ENCODE results near the gene ENOX1. TPM values are rescaled to one million over a fixed set of nuclear protein-coding genes. Genes with fewer than 3 reads are reported as not detected.

The ENOX1 gene
- total RNA-seq, 2 donors from 2014 or later: 0.22 to 1.4 TPM

DNA sequence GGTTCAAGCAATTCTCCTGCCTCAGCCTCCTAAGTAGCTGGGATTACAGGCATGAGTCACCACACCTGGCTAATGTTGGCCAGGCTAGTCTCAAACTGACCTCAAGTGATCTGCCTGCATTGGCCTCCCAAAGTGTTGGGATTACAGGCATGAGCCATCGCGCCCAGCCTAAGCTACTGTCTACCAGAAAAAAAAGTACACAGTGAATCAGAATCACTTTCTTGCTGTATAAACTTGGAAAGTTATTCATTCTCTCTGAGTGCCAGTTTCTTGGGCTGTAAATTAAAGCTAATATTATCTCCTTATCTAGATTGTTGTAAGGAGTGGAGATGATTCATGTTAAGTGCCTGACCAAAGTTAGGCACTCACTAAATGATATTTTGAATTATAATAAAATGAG, 242.8 kb downstream of the ENOX1 start:
- Histone ChIP-seq H3K36me3 (no peaks in the 10 kb centered on the region), H3K9ac (ENCODE audit: low read depth in 2 of 2, low read length in 2 of 2) (no peak overlapping the region), H3K27ac (no peak overlapping the region), H3K4me3 (no peak overlapping the region), H3K9me3 (no peaks in the 10 kb centered on the region), H3K27me3 (no peaks in the 10 kb centered on the region), H3K4me1 (no peaks in the 10 kb centered on the region)
- TF ChIP-seq, protein P1, sequence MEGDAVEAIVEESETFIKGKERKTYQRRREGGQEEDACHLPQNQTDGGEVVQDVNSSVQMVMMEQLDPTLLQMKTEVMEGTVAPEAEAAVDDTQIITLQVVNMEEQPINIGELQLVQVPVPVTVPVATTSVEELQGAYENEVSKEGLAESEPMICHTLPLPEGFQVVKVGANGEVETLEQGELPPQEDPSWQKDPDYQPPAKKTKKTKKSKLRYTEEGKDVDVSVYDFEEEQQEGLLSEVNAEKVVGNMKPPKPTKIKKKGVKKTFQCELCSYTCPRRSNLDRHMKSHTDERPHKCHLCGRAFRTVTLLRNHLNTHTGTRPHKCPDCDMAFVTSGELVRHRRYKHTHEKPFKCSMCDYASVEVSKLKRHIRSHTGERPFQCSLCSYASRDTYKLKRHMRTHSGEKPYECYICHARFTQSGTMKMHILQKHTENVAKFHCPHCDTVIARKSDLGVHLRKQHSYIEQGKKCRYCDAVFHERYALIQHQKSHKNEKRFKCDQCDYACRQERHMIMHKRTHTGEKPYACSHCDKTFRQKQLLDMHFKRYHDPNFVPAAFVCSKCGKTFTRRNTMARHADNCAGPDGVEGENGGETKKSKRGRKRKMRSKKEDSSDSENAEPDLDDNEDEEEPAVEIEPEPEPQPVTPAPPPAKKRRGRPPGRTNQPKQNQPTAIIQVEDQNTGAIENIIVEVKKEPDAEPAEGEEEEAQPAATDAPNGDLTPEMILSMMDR (IDR thresholded peaks at IDR 0.05): no peak
- no peak for DNase-seq
- intact Hi-C loops (cut with DNase I): no loop called here

DNA sequence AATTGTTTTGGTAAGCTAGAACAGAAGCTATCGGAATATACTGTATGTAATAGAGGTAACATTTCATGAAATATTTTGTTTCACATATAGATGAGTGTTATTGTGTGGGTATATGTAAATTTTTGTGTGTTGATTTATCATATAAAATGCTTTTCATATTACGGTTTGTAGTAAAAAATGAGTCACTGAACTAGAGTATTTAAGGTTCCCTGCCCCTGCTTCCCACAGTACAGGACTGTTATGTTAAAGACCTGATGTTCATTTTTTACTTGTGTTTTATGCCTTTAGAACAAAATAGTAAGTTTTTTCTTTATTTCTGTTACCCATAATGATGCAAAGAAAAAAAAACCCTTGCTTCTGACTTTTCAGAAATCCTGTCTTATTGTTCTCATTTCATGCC, 243.4 kb downstream of the ENOX1 start:
- H3K9me3 ChIP-seq: no peaks in the 10 kb centered on the region
- H3K27me3 ChIP-seq: no peaks in the 10 kb centered on the region
- no peaks in the 10 kb centered on the region for H3K36me3 ChIP-seq
- H3K27ac ChIP-seq: no peak overlapping the region
- DNase-seq: no peak
- H3K9ac ChIP-seq (ENCODE audit: low read depth in 2 of 2, low read length in 2 of 2): no peak overlapping the region
- H3K4me1 ChIP-seq: no peaks in the 10 kb centered on the region
- TF ChIP-seq, protein P1 (IDR thresholded peaks at IDR 0.05): no peak
- intact Hi-C loops (cut with DNase I): no loop called here
- H3K4me3 ChIP-seq: no peak overlapping the region

DNA sequence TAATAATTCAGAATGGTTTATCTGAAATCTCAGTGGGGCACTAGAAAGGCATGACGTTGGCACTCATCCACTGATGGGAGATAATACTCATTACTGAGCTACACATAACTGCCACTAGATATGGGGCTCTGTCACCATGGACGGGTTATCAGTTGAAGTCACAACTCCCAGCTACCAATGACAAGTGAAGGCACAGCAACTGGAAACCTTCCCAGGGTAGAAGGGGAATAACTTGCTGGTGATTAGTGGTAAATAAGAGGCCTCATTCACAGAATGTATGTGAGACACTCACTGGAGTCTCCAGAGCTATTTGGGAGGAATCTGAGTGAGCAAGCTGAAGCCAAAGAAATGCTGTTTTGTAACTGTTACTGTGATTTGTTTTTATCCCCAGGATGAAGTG, 249.6 kb downstream of the ENOX1 start:
- intact Hi-C loops (cut with DNase I): no loop called here
- DNase-seq: no peak
- Histone ChIP-seq H3K27ac (no peak overlapping the region), H3K4me1 (no peaks in the 10 kb centered on the region), H3K9ac (ENCODE audit: low read depth in 2 of 2, low read length in 2 of 2) (no peak overlapping the region), H3K4me3 (no peak overlapping the region), H3K9me3 (no peaks in the 10 kb centered on the region), H3K27me3 (no peaks in the 10 kb centered on the region), H3K36me3 (no peaks in the 10 kb centered on the region)
- TF ChIP-seq, protein P1 (IDR thresholded peaks at IDR 0.05): no peak

DNA sequence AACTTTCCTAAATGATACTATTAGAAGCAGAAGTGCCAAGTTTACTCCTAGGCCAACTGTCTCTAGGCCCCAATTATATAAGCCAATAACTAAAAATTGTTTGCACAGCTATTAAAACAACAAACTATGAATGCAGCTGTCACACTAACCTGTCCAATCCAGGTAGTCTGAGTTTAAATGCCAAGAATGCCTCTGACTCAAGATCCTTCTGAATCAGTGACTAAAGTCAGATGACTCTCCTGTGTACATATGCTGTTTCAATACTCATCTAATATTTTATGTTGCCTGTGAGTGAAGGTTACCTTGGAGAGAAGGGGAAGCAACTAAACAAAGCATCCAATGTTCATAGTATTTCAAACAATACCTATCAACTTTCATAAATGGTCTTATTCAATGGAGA, 257.0 kb downstream of the ENOX1 start:
- H3K9me3 ChIP-seq: no peaks in the 10 kb centered on the region
- DNase-seq: no peak
- H3K27ac ChIP-seq: no peak overlapping the region
- no peaks in the 10 kb centered on the region for H3K4me1 ChIP-seq
- no peaks in the 10 kb centered on the region for H3K36me3 ChIP-seq
- no peaks in the 10 kb centered on the region for H3K27me3 ChIP-seq
- intact Hi-C loops (cut with DNase I): no loop called here
- TF ChIP-seq, protein P1 (IDR thresholded peaks at IDR 0.05): no peak
- no peak overlapping the region for H3K9ac ChIP-seq (ENCODE audit: low read depth in 2 of 2, low read length in 2 of 2)
- no peak overlapping the region for H3K4me3 ChIP-seq

DNA sequence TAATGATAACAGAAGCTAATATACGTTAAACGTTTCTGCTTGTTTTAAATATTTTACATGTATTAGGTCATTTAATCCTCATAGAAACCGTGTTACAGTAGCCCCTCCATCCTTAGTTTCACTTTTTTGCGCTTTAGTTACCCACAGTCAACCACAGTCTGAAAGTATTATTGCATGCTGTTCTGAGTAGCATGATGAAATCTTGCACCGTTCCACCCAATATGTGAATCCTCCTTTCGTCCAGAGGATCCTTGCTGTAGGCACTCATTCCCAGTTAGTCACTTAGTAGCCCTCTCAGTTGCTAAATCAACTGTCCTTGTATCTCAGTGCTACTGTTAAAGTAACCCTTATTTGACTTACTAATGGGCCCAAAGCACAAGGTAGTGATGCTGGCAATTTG, 257.8 kb downstream of the ENOX1 start:
- intact Hi-C loops (cut with DNase I): no loop called here
- Histone ChIP-seq H3K27me3 (no peaks in the 10 kb centered on the region), H3K9me3 (no peaks in the 10 kb centered on the region), H3K36me3 (no peaks in the 10 kb centered on the region), H3K9ac (ENCODE audit: low read depth in 2 of 2, low read length in 2 of 2) (no peak overlapping the region), H3K4me3 (no peak overlapping the region), H3K27ac (no peak overlapping the region), H3K4me1 (no peaks in the 10 kb centered on the region)
- TF ChIP-seq, protein P1 (IDR thresholded peaks at IDR 0.05): no peak
- DNase-seq: no peak

DNA sequence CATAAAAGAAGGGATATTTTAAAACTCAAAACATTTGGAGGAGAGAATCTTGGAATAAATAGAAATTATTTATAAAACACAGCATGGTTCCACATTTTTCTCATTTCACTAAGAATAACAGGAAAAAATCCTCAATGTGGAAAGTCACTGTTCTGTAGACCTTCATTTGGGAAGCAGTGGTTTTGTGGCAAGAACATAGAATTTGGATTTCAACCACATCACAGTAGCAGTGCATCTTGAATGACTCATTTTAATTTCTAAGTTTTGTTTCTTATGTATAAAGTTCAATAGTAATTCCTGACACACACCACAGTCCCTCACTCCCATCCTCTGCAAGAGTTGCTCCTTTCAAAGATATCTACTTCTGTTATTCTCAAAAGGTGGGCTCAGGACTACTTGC, 264.0 kb downstream of the ENOX1 start:
- no peak overlapping the region for H3K4me3 ChIP-seq
- no peak overlapping the region for H3K27ac ChIP-seq
- H3K9me3 ChIP-seq: no peaks in the 10 kb centered on the region
- DNase-seq: no peak
- no peaks in the 10 kb centered on the region for H3K4me1 ChIP-seq
- intact Hi-C loops (cut with DNase I): no loop called here
- H3K36me3 ChIP-seq: no peaks in the 10 kb centered on the region
- no peak overlapping the region for H3K9ac ChIP-seq (ENCODE audit: low read depth in 2 of 2, low read length in 2 of 2)
- H3K27me3 ChIP-seq: no peaks in the 10 kb centered on the region
- TF ChIP-seq, protein P1 (IDR thresholded peaks at IDR 0.05): no peak

All from colonic mucosa (tissue), 4 donors.